Fibroblast of mammary gland (primary cell): ENCODE data around the gene ALG14.

ENCODE experiments used
- DNase-seq: peaks from one replicate; pipeline ENCODE4 v3.0.0-alpha.2; 2010; ENCODE audit warnings: low read depth
- H3K4me3 ChIP-seq: 2 replicates; pipeline ENCODE4 v1.5.1; 2011; ENCODE audit warnings: low read depth, mild to moderate bottlenecking, low read length, moderate library complexity; ENCODE audit not compliant: control insufficient read depth
- CTCF ChIP-seq: conservative IDR thresholded peaks from 2 replicates; pipeline ENCODE4 v1.5.1; 2011; ENCODE audit warnings: low read depth, low read length, inconsistent platforms; ENCODE audit not compliant: control insufficient read depth, insufficient read depth

The ALG14 gene, protein sequence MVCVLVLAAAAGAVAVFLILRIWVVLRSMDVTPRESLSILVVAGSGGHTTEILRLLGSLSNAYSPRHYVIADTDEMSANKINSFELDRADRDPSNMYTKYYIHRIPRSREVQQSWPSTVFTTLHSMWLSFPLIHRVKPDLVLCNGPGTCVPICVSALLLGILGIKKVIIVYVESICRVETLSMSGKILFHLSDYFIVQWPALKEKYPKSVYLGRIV

DNA sequence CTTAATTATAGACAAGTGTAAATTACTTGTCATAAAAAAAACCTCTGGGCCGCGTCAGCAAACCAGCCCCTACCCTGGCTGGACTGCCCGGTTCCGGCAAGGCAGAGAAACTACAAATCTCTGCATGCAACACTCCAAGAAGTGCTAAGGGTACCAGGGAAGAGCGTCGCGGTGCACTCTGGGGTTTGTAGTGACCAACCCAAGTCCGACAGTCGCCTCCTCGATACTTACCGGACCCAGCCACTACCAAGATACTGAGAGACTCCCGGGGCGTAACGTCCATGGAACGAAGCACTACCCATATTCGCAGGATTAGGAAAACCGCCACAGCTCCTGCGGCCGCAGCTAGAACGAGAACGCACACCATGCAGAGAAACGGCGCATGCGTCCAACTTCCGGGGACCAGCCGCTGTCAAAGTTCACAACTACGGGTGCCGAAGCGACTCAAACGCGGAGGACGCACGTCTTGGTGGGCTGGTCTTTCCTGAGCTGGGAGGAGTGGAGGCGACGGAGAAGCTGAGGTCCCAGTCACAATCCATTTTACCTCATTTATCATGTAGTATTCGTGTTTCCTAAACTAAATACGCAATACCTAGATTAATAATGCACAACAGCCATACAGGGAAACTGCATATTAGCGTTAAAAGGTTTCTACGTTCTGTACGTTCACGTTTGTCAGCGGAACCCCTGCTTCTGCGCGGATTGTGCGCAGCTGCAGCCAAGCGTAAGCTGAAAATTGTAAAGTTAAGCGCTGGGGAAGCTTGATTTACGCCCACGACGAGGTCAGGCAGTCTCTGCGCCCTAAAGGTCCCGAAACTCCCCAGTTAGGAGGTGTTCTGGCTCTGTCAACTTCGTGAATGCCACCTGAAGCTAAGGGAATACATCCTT, at the start of gene ALG14:
ALG14 (minus strand) TSS at position 420 of the 888 bp plus-strand sequence; CDS start at position 367, 53 bp downstream.
- peak within 1 kb of the TSS; percentile 92 for H3K4me3 ChIP-seq
- no peak for TF ChIP-seq CTCF
- peak; percentile 95 for DNase-seq

DNA sequence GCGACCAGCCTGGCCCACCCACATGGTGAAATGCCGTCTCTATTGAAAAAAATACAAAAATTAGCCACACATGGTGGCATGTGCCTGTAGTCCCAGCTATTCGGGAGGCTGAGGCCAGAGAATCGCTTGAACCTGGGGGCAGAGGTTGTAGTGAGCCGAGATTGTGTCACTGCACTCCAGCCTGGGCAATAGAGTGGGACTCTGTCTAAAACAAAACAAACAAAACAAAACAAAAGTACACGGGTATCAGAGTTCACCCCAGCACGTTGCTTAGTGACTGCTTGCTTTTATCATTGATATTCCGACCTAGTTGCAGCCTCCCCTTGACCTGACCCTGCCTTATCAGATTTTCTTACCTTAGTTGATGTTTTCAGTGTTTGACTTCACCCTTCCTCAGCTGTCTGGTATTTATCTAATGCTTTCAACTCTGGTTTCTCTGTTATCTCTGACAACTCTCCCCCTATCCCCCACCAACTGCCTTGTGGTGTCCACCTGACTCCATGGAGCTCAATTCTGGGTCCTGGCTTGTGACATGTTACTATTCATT, 49.5 kb upstream of the ALG14 start:
- DNase-seq = no peak
- no peak overlapping the region for H3K4me3 ChIP-seq
- TF ChIP-seq CTCF = no peak

DNA sequence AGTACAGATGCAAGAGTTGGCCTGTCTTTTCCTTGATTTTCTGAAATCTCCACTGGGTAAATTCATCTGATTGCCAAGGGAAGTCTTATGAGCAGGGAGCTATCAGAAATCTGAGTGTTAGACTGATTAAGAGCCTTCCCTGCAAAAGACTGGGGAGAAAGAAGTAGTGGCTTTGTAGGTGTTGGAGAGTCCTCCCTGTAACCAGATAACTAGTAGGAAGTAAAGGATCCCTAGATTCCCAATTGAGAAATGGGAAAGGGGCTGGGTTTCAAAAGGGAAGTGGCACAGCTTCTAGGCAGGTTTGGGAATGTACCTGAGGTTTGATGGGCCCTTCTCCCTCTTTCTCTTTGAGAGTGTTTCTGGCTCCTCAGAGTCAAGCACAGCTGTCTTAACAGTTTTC, 46.5 kb upstream of the ALG14 start:
- no peak for DNase-seq
- TF ChIP-seq CTCF = no peak

DNA sequence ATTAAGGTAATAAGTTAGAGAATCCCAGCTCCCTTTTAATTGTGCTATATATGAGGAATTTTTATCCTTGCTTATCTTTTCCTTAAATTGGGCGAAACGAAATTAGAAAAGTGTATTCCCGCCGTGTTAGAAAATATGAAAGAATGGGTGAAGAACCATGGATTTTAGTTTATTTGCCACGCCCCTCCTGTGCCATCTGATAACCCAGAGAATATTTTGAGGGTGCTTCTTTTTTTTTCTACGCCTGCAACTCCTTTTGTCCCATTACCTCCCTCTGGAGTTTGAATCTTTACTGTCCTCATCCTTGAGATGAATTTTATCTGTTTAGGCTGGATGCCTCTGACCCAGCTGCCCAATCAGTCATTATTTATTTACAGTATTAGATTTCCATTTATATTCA, 46.0 kb upstream of the ALG14 start:
- no peak for TF ChIP-seq CTCF
- no peak overlapping the region for H3K4me3 ChIP-seq
- DNase-seq = no peak

More for the DNA sequence above, 46.5 kb upstream of the ALG14 start:
- no peak overlapping the region for H3K4me3 ChIP-seq

DNA sequence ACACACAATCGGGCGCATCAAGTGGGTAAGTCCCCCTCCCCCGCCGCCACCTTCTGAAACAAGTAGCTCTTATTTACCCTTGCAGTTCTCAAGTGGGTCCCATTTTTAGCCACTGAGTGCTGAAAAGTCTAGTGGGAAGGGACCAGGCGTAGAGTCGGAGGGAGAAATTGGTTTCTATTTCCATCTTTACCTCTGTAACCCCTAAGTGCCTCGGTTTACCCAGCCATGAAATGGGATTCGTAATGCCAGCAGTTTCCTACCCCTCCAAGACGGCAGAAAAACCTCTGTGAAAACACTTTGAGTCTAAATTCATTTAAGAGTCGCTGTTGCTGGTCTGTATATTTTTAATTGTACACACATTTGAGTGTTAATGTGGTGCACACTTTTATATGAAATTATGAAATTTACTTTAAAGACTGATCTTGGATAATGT, 45.3 kb upstream of the ALG14 start:
- TF ChIP-seq CTCF = no peak
- DNase-seq = no peak
- H3K4me3 ChIP-seq = peak overlapping the region; percentile 31

DNA sequence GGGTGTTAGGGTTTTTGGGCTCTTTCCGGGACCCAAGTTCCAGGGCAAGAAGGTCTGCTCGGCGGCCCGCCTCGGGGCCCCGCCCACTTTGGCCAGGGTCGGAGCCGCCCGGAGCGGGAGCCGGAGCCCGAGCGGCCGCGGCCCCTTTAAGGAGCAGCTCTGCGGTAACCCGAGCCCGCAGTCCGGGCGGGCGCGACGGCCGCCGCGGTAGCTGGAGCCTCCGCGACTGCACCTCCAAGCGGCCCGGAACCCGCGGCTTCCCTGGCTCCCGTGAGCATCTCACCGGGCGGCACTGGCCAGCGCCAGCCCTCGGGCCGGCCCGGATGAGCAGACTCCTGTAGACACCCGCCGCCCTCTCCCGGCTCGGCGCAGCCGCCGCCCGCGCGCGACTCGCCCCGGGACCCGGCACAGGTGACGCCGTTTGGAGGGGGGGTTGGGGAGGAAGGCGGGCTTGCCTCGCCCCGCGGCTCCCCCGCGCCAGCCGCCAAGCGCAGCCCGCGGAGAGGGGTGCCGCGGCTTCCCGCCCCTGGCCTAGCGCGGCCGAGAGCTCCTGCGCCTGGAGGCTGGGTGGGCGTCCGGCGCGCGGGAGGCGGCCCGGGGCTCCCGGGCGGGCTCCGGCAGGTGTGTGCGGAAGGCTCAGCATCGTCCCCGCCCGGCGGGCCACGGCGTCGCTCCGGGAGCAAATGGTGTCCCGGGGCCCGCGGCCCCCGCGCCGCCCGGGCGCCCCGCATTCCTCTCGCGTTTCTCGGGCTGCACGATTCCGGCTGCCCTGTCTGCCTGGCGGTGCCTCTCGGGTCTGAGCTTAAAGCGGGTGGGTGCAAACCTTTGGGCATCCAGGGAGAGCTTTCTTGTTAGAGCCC, 44.7 kb upstream of the ALG14 start, which contains the start of gene TLCD4:
TLCD4 (plus strand) TSS at position 149 of the 860 bp plus-strand sequence. CDS start 26,547 bp downstream, outside the sequence.
- no peak for TF ChIP-seq CTCF
- peak; percentile 11 for DNase-seq
- peak within 1 kb of the TSS; percentile 60 for H3K4me3 ChIP-seq
